ENCODE measurements around the gene TCN2. TPM values are rescaled to one million over a fixed set of nuclear protein-coding genes. Genes with fewer than 3 reads are reported as not detected.
A peak's percentile ranks its signal among the peaks of the same experiment; 100 is the strongest.

The TCN2 gene
- total RNA-seq, 2 experiments from 2014 or later: 0.12 to 0.32 TPM

DNA sequence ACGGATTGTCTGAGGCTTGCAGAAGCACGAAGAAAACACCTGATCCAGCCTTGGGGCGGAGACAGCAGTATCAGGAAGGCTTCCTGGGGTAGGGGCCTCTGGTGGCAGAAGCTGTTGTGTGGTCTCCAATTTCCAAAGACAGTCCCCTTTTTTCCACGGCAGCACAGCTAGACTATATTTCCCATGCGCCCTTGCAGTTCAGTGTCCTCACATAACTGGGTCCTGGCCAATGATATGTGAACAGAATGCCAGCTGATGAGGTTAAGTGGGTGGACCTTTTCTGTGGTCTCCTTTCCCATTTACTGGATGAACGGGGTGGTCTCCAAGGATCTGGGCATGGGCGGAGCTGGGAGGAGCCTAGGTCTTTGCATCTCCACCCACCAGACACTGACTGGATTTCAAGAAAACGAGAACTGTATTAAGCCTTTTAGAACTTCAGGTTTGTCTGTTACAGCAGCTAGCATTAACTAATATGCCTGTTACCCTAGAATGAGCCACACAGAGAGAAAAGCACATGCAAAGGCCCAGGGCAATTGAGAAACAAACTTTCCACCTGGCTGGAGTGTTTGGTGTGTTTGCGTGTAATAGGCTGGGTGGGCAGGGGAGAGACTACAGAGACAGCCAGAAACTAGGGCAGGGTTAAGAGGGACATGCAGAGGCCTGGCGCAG is 38.7 kb upstream of the TCN2 start:
- ChIA-PET POLR2A (no interaction called here), CTCF (interaction anchor here (0.6 kb wide), 1 partner anchor 217 kb away, joined by 4 read pairs; no protein-coding TSS in a partner anchor)
- H3K4me3 Mint-ChIP-seq: no peak overlapping the region
- no peak for ATAC-seq
- H3K9me3 Mint-ChIP-seq (ENCODE audit: low read depth): no peaks in the 10 kb centered on the region
- H3K36me3 Mint-ChIP-seq (ENCODE audit: low read depth): no peaks in the 10 kb centered on the region
- intact Hi-C loops (cut with DNase I, micrococcal nuclease): no loop called here
- H3K27me3 Mint-ChIP-seq: no peaks in the 10 kb centered on the region
- H3K4me1 Mint-ChIP-seq: no peaks in the 10 kb centered on the region
- no peak for DNase-seq
- H3K27ac Mint-ChIP-seq: no peak overlapping the region

DNA sequence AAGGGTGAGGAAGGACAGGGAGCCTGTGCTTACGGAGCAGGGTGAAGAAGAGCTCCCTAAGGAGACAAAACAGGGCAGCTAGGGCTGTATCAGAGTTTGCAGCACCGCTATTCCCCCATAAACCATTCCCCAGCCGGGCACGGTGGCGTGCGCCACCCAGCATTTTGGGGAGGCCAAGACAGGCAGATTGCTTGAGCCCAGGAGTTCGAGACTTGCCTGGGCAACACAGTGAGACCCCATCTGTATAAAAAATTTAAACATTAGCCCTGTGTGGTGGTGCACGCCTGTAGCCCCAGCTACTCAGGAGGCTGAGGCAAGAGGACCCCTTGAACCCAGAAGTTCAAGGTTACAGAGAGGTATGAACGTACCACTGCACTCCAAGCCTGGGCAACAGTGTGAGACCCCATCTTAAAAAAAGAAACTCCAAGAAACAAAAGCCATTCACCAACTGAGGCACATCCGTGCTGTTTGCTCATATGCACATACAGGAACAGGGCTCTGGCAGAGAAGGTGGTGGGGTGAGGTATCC is 37.2 kb upstream of the TCN2 start:
- Mint-ChIP-seq H3K9me3 (ENCODE audit: low read depth) (no peaks in the 10 kb centered on the region), H3K27me3 (no peaks in the 10 kb centered on the region), H3K36me3 (ENCODE audit: low read depth) (no peaks in the 10 kb centered on the region), H3K4me1 (no peaks in the 10 kb centered on the region), H3K4me3 (no peak overlapping the region), H3K27ac (no peak overlapping the region)
- ChIA-PET POLR2A (no interaction called here), CTCF (interaction anchor here (0.6 to 0.7 kb wide), 2 partner anchors 56 to 214 kb away, joined by 4 to 5 read pairs; no protein-coding TSS in a partner anchor)
- no peak for DNase-seq
- ATAC-seq: no peak
- intact Hi-C loops (cut with DNase I, micrococcal nuclease): no loop called here

DNA sequence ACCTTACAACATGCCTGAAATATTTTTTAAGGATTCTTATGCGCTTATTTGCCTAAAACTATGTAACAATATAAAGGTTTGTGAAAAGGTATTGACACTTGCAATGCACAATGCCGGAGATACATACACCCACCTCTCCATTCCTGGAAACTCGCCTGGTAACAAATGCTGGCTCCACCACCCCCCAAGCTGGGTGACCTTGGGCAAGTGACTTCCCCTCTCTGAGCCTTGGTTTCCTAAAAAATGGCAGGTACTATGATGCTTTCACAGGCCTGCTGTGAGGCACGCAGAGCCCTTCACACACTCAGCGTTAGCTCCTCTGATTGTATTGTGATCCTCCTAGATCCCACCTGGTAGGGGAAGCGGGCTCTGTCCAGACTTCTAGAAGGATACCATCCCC is 34.8 kb upstream of the TCN2 start:
- ChIA-PET CTCF (interaction anchor here (0.9 kb wide), 1 partner anchor 31 kb away, joined by 3 read pairs; no protein-coding TSS in a partner anchor), POLR2A (no interaction called here)
- Mint-ChIP-seq H3K9me3 (ENCODE audit: low read depth) (no peaks in the 10 kb centered on the region), H3K27ac (no peak overlapping the region), H3K4me1 (peaks cover 6% of the 10 kb centered on the region), H3K4me3 (no peak overlapping the region), H3K27me3 (no peaks in the 10 kb centered on the region), H3K36me3 (ENCODE audit: low read depth) (peaks cover 16% of the 10 kb centered on the region)
- intact Hi-C loops (cut with DNase I, micrococcal nuclease): no loop called here
- DNase-seq (no peak), ATAC-seq (no peak)

- DNase-seq: no peak
- ChIA-PET POLR2A (no interaction called here), CTCF (interaction anchor here (0.6 kb wide), 1 partner anchor 266 kb away, joined by 4 read pairs; no protein-coding TSS in a partner anchor)
- Mint-ChIP-seq H3K27ac (no peak overlapping the region), H3K36me3 (ENCODE audit: low read depth) (peaks cover 24% of the 10 kb centered on the region), H3K9me3 (ENCODE audit: low read depth) (no peaks in the 10 kb centered on the region), H3K27me3 (no peaks in the 10 kb centered on the region), H3K4me1 (peaks cover 6% of the 10 kb centered on the region), H3K4me3 (no peak overlapping the region)
- intact Hi-C loops (cut with DNase I, micrococcal nuclease): no loop called here
- ATAC-seq: no peak
Observed at GRCh38 chr22:30572840-30573593, 34.0 kb upstream of the TCN2 start.

- CTCF ChIA-PET: interaction anchor here (0.6 kb wide), 1 partner anchor 267 kb away, joined by 4 read pairs; no protein-coding TSS in a partner anchor
- H3K27me3 Mint-ChIP-seq: no peaks in the 10 kb centered on the region
Observed at GRCh38 chr22:30573594-30574094, 33.3 kb upstream of the TCN2 start.

GRCh38 chr22:30574095-30574981 is 32.6 kb upstream of the TCN2 start, which contains the start of gene GAL3ST1:
GAL3ST1 (minus strand) TSS chr22:30574665; CDS start chr22:30557392, 17,273 bp downstream.
- Mint-ChIP-seq H3K27me3 (no peaks in the 10 kb centered on the region), H3K27ac (no peak within 1 kb of the TSS), H3K4me1 (peaks cover 8% of the 10 kb centered on the region), H3K4me3 (no peak within 1 kb of the TSS), H3K36me3 (ENCODE audit: low read depth) (peaks cover 33% of the 10 kb centered on the region), H3K9me3 (ENCODE audit: low read depth) (no peaks in the 10 kb centered on the region)
- intact Hi-C loops (cut with DNase I, micrococcal nuclease): no loop called here
- CTCF ChIA-PET: interaction anchor here (0.7 kb wide), 1 partner anchor 115 kb away, joined by 3 read pairs; no protein-coding TSS in a partner anchor
- ATAC-seq (no peak), DNase-seq (no peak)
- POLR2A ChIA-PET: interaction anchor here (0.6 kb wide), 1 partner anchor 24 kb away, joined by 3 read pairs; no protein-coding TSS in a partner anchor

More at GRCh38 chr22:30573594-30574094, 33.3 kb upstream of the TCN2 start:
- intact Hi-C loops (cut with DNase I, micrococcal nuclease): no loop called here
- Mint-ChIP-seq H3K27ac (no peak overlapping the region), H3K9me3 (ENCODE audit: low read depth) (no peaks in the 10 kb centered on the region), H3K4me3 (no peak overlapping the region), H3K36me3 (ENCODE audit: low read depth) (peaks cover 26% of the 10 kb centered on the region), H3K4me1 (peaks cover 6% of the 10 kb centered on the region)
- POLR2A ChIA-PET: no interaction called here
- ATAC-seq (peak; percentile 26), DNase-seq (no peak)

- intact Hi-C loops (cut with DNase I, micrococcal nuclease): no loop called here
- DNase-seq: no peak
- Mint-ChIP-seq H3K9me3 (ENCODE audit: low read depth) (no peaks in the 10 kb centered on the region), H3K27ac (no peak overlapping the region), H3K4me3 (no peak overlapping the region), H3K4me1 (peaks cover 8% of the 10 kb centered on the region), H3K36me3 (ENCODE audit: low read depth) (peaks cover 40% of the 10 kb centered on the region), H3K27me3 (no peaks in the 10 kb centered on the region)
- POLR2A ChIA-PET: interaction anchor here (0.6 kb wide), 1 partner anchor 23 kb away, joined by 3 read pairs; no protein-coding TSS in a partner anchor
- CTCF ChIA-PET: interaction anchor here (0.7 to 1.1 kb wide), 2 partner anchors 60 to 115 kb away, joined by 3 read pairs; no protein-coding TSS in a partner anchor
- no peak for ATAC-seq
Observed at GRCh38 chr22:30574997-30575671, 31.8 kb upstream of the TCN2 start.

- Mint-ChIP-seq H3K27me3 (no peaks in the 10 kb centered on the region), H3K4me3 (no peak overlapping the region), H3K9me3 (ENCODE audit: low read depth) (no peaks in the 10 kb centered on the region), H3K36me3 (ENCODE audit: low read depth) (peaks cover 48% of the 10 kb centered on the region), H3K27ac (no peak overlapping the region), H3K4me1 (peaks cover 8% of the 10 kb centered on the region)
- intact Hi-C loops (cut with DNase I, micrococcal nuclease): no loop called here
- ATAC-seq: no peak
- ChIA-PET CTCF (interaction anchor here (0.8 to 1.1 kb wide), 2 partner anchors 19 to 59 kb away, joined by 3 to 4 read pairs; no protein-coding TSS in a partner anchor), POLR2A (no interaction called here)
- DNase-seq: no peak
Observed at GRCh38 chr22:30575859-30576258, 31.1 kb upstream of the TCN2 start.

GRCh38 chr22:30578481-30578880 is 28.5 kb upstream of the TCN2 start:
- DNase-seq (no peak), ATAC-seq (no peak)
- intact Hi-C loops (cut with DNase I, micrococcal nuclease): no loop called here
- Mint-ChIP-seq H3K9me3 (ENCODE audit: low read depth) (no peaks in the 10 kb centered on the region), H3K27ac (no peak overlapping the region), H3K4me1 (peaks cover 8% of the 10 kb centered on the region), H3K36me3 (ENCODE audit: low read depth) (peaks cover 64% of the 10 kb centered on the region), H3K4me3 (no peak overlapping the region), H3K27me3 (no peaks in the 10 kb centered on the region)
- POLR2A ChIA-PET: no interaction called here
- CTCF ChIA-PET: no interaction called here

DNA sequence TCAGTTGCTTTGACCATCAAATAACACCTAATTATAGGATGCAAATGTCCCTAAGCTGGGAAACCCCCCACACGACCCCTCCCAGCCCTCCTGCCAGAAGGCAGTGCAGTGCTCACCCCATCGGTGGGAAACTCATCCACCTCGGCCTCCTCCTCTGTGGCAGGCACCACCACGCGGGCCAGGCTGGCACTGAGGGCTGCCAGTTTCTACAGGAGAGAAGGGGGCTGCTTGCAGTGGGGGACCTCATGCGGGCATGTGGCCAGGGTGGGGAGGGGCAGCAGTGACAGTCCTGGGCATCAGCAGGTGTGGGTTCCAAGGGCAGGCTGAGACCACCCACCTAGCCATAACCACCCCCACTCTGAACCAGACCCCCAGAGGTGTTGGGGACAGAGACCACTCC is 26.1 kb upstream of the TCN2 start:
- DNase-seq: no peak
- POLR2A ChIA-PET: no interaction called here
- H3K36me3 Mint-ChIP-seq (ENCODE audit: low read depth): peaks cover 70% of the 10 kb centered on the region
- peaks cover 2% of the 10 kb centered on the region for H3K4me1 Mint-ChIP-seq
- no peak overlapping the region for H3K27ac Mint-ChIP-seq
- H3K4me3 Mint-ChIP-seq: no peak overlapping the region
- no peaks in the 10 kb centered on the region for H3K27me3 Mint-ChIP-seq
- intact Hi-C loops (cut with DNase I, micrococcal nuclease): no loop called here
- CTCF ChIA-PET: no interaction called here
- ATAC-seq: no peak
- H3K9me3 Mint-ChIP-seq (ENCODE audit: low read depth): no peaks in the 10 kb centered on the region
